Neuronal stem cell (in vitro differentiated cells): ENCODE data around the gene SFXN5.

Experiments used
- DNase-seq: peaks from one replicate; pipeline ENCODE4 v3.0.0-alpha.2; 2013; ENCODE audit warnings: low spot score
- H2AFZ ChIP-seq: one replicate; pipeline ENCODE4 v1.6.1; 2013; ENCODE audit warnings: mild to moderate bottlenecking, low read length, inconsistent platforms
- H2AK5ac ChIP-seq: 2 replicates; pipeline ENCODE4 v1.6.1; 2013; ENCODE audit warnings: low read depth, mild to moderate bottlenecking, inconsistent platforms, low read length, moderate library complexity, mixed read lengths
- H2BK120ac ChIP-seq: 2 replicates; pipeline ENCODE4 v1.6.1; 2013; ENCODE audit warnings: low read depth, mild to moderate bottlenecking, inconsistent platforms, low read length, moderate library complexity, mixed read lengths
- H2BK12ac ChIP-seq: one replicate; pipeline ENCODE4 v1.6.1; 2013; ENCODE audit warnings: low read length, inconsistent platforms
- H2BK15ac ChIP-seq: 2 replicates; pipeline ENCODE4 v1.6.1; 2013; ENCODE audit warnings: mild to moderate bottlenecking, low read length, inconsistent platforms, mixed read lengths
- H2BK5ac ChIP-seq: one replicate; pipeline ENCODE4 v1.6.1; 2013; ENCODE audit warnings: inconsistent platforms, mild to moderate bottlenecking, low read length, moderate library complexity
- H3K14ac ChIP-seq: one replicate; pipeline ENCODE4 v1.6.1; 2013; ENCODE audit warnings: low read length, inconsistent platforms
- H3K18ac ChIP-seq: 2 replicates; pipeline ENCODE4 v1.6.1; 2013; ENCODE audit warnings: low read length, inconsistent platforms
- H3K23ac ChIP-seq: 2 replicates; pipeline ENCODE4 v1.6.1; 2013; ENCODE audit warnings: low read depth, mild to moderate bottlenecking, mixed read lengths, low read length, inconsistent platforms; ENCODE audit not compliant: poor library complexity
- H3K27ac ChIP-seq: replicated peaks from 3 replicates; pipeline ENCODE4 v1.5.1; 2013; ENCODE audit warnings: low read length, inconsistent platforms
- H3K27me3 ChIP-seq, 3 experiments: 2 replicates each; pipeline ENCODE4 v1.6.1; 2013; ENCODE audit warnings: low read length in 3 of 3, mild to moderate bottlenecking in 2 of 3, inconsistent platforms in 1 of 3, low read depth in 1 of 3, mixed read lengths in 1 of 3, moderate library complexity in 1 of 3; ENCODE audit not compliant: control insufficient read depth in 3 of 3, insufficient read depth in 3 of 3
- H3K36me3 ChIP-seq, 2 donors: replicated peaks in 1 of 2; 2 replicates each; pipeline ENCODE4 v1.6.1; 2013; ENCODE audit warnings: low read length in 2 of 2; ENCODE audit not compliant: control insufficient read depth in 2 of 2, insufficient read depth in 2 of 2
- H3K4ac ChIP-seq: 2 replicates; pipeline ENCODE4 v1.6.1; 2013; ENCODE audit warnings: inconsistent platforms, mild to moderate bottlenecking, low read length, moderate library complexity
- H3K4me1 ChIP-seq, 2 donors: 1 replicate in 1 of 2; 2 replicates in 1 of 2; pipeline ENCODE4 v1.6.1; 2013; ENCODE audit warnings: low read length in 2 of 2, low read depth in 1 of 2; ENCODE audit not compliant: control insufficient read depth in 2 of 2, insufficient read depth in 1 of 2
- H3K4me2 ChIP-seq: one replicate; pipeline ENCODE4 v1.6.1; 2013; ENCODE audit warnings: mild to moderate bottlenecking, low read length, inconsistent platforms; ENCODE audit not compliant: insufficient read depth, poor library complexity, severe bottlenecking
- H3K4me3 ChIP-seq, 2 donors: 2 replicates each; pipeline ENCODE4 v1.5.1; 2013; ENCODE audit warnings: low read length in 2 of 2, mild to moderate bottlenecking in 2 of 2, inconsistent platforms in 1 of 2, moderate library complexity in 1 of 2
- H3K79me1 ChIP-seq: one replicate; pipeline ENCODE4 v1.6.1; 2013; ENCODE audit warnings: low read depth, mild to moderate bottlenecking, inconsistent platforms, low read length, moderate library complexity
- H3K9ac ChIP-seq: one replicate; pipeline ENCODE4 v1.6.1; 2013; ENCODE audit warnings: mild to moderate bottlenecking, low read depth, low read length, inconsistent platforms; ENCODE audit not compliant: poor library complexity
- H3K9me3 ChIP-seq, 2 donors: replicated peaks in 1 of 2; 2 replicates each; pipeline versions ENCODE3 to v1.6.1; 2013; ENCODE audit warnings: low read length in 2 of 2, mild to moderate bottlenecking in 2 of 2, inconsistent platforms in 1 of 2, low read depth in 1 of 2, mixed read lengths in 1 of 2, moderate library complexity in 1 of 2; ENCODE audit not compliant: control insufficient read depth in 2 of 2, insufficient read depth in 1 of 2
- H4K8ac ChIP-seq: one replicate; pipeline ENCODE4 v1.6.1; 2013; ENCODE audit warnings: low read depth, mild to moderate bottlenecking, inconsistent platforms, low read length, moderate library complexity
- H4K91ac ChIP-seq: one replicate; pipeline ENCODE4 v1.6.1; 2013; ENCODE audit warnings: low read length, low read depth, mild to moderate bottlenecking, inconsistent platforms; ENCODE audit not compliant: poor library complexity
- WGBS, 2 donors: extraction: QIAGEN DNeasy Blood & Tissue Kit; methylation state at CpG; one replicate each; pipeline ENCODE4 v1.1.7; 2013; ENCODE audit warnings: missing lambda C conversion rate in 2 of 2, mixed read lengths in 1 of 2; ENCODE audit not compliant: insufficient read length in 2 of 2, insufficient replicate concordance in 1 of 2; ENCODE audit errors: extremely low coverage in 2 of 2; 5-methylcytosine and 5-hydroxymethylcytosine counted together

Gene SFXN5

DNA sequence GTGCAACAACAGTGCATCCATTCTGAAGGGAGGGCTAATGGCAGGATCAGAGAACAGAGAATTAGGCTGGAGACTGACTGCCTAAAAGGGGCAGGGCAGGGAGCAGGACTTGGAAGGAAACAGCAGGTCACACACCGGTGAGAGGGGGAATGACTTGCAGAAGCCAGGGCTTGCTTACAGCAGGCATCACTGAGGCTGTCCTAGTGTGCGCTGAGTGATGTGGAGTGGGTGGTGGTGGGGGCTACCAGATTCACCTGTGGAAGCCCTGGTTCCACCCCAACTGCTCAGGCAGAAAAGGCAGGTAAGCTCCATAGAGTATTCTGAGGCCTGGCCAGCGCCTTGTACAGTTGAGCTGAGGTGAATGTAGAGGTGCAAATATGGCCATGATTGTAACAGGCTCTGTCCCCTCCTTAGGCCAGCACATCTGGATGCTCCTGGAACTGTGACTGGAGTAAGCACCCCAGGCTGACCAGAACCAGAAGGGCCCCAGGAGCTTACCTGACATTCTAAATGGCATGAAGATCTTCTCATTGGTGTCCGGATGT is 49.4 kb downstream of the SFXN5 start:
- no peak for DNase-seq
- Histone ChIP-seq H3K23ac (no peak overlapping the region), H3K18ac (peak overlapping the region; percentile 54), H2BK120ac (no peak overlapping the region), H2BK15ac (no peak overlapping the region), H3K4me2 (no peak overlapping the region), H3K4ac (no peak overlapping the region), H2BK12ac (no peak overlapping the region), H4K91ac (no peak overlapping the region), H3K9ac (peak overlapping the region; percentile 26), H2BK5ac (no peak overlapping the region), H4K8ac (no peak overlapping the region), H3K14ac (no peak overlapping the region), H3K4me1 (peaks cover 6 to 10% of the 10 kb centered on the region in 2 donors), H3K9me3 (peaks cover 0 to 1% of the 10 kb centered on the region in 2 donors), H2AK5ac (no peak overlapping the region), H3K27ac (no peak overlapping the region), H3K27me3 (no peaks in the 10 kb centered on the region), H3K79me1 (no peaks in the 10 kb centered on the region), H3K36me3 (peaks cover 0 to 5% of the 10 kb centered on the region in 2 donors), H3K4me3 (no peak overlapping the region), H2AFZ (no peak overlapping the region)
- WGBS, 2 donors = no CpG with 5 or more reads among the region's 4 CpGs

DNA sequence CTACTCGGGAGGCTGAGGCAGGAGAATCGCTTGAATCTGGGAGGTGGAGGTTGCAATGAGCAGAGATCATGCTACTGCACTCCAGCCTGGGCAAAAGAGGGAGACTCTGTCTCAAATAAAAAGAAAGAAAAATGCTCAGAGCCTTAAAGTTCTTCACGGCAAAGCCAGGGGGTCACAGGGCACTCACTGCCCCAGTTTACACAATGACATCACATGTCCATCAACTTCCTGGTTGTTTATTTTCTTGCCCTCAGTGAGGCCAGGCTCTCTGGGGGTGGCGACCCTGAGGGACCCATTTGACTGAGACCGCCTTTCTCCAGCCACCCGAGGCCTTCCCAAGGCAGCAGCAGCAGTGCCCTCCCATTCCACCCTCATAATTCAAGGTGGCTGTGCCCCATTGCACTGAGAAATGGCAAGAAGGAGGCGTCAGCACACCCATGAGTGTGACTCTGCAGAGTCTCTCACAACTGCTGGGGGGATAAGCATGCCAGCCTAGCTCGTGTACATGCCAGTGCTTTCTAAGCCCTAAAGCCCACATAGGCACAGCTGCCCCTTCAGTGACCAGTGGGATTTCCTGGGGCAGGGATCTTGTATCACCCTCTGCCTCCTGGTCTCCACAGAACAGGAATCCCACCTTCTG is 50.0 kb downstream of the SFXN5 start:
- Histone ChIP-seq H3K27ac (no peak overlapping the region), H2BK12ac (no peak overlapping the region), H3K14ac (no peak overlapping the region), H3K9ac (no peak overlapping the region), H3K27me3 (no peaks in the 10 kb centered on the region), H4K91ac (no peak overlapping the region), H3K36me3 (peaks cover 0 to 5% of the 10 kb centered on the region in 2 donors), H3K18ac (peak overlapping the region; percentile 11), H3K79me1 (no peaks in the 10 kb centered on the region), H3K4me2 (no peak overlapping the region), H2AK5ac (no peak overlapping the region), H3K4me1 (peaks cover 6 to 10% of the 10 kb centered on the region in 2 donors), H3K4ac (no peak overlapping the region), H3K9me3 (peaks cover 0 to 1% of the 10 kb centered on the region in 2 donors), H3K23ac (no peak overlapping the region), H2BK15ac (no peak overlapping the region), H2AFZ (no peak overlapping the region), H2BK5ac (no peak overlapping the region), H3K4me3 (no peak overlapping the region), H4K8ac (no peak overlapping the region), H2BK120ac (no peak overlapping the region)
- no peak for DNase-seq
- no CpG with 5 or more reads among the region's 8 CpGs for WGBS, 2 donors

DNA sequence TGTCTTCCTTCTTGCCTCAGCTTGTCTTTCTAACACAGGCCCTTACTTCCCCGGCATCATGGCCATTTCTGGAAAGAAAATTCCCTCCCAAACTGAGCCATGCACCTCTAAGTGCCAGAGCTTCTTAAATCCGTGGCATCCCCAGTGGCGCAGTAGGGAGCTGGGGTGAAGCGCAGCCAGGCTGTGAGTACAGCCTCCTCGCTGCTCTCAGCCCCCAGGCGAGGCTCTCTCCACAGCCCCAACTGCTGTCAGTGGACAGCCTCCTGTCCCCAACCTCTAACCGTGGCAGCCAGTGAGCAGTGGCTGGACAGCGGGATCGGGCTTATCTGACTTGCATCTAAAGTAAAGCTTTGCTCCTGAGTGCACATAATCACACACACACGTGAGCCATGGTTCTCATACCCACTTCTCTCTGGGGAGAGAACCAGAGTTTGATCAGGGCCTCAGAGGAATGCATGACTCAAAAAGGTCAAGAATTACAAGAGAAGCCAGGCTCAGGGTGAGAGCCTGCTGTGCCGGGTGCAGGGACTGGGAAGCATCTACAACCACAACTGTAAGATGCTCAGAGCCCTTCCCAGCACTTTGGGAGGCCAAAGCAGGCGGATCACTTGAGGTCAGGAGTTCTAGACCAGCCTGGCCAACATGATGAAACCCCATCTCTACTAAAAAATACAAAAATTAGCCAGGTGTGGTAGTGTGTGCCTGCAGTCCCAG is 50.7 kb downstream of the SFXN5 start:
- no peak overlapping the region for H2AFZ ChIP-seq

DNA sequence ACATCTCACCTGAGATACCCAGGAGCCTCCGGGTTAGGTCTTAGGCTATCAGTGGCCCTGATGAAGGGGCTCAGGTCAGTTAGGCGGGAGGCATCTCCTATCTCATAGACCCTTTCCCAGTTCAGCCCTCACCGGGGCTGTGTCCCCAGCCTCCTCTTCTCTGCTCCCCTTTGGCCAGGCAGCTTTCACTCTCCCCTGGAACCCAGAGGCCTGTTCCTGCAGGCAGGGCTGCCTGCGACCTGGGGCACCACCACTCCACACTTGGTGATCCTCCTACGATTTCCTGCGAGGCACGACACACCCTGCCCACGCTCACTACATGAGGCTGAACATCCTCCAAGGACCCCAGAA is 51.2 kb downstream of the SFXN5 start:
- Histone ChIP-seq H3K4me3 (no peak overlapping the region), H3K4me2 (no peak overlapping the region), H4K8ac (no peak overlapping the region), H2BK12ac (no peak overlapping the region), H3K79me1 (no peaks in the 10 kb centered on the region), H2BK15ac (no peak overlapping the region), H2AFZ (no peak overlapping the region), H2AK5ac (no peak overlapping the region), H2BK5ac (no peak overlapping the region), H3K27ac (no peak overlapping the region), H3K14ac (no peak overlapping the region), H2BK120ac (no peak overlapping the region), H3K36me3 (peaks cover 0 to 5% of the 10 kb centered on the region in 2 donors), H3K27me3 (no peaks in the 10 kb centered on the region), H3K23ac (peak overlapping the region; percentile 35), H3K9ac (no peak overlapping the region), H3K18ac (peak overlapping the region; percentile 52), H4K91ac (no peak overlapping the region), H3K4ac (no peak overlapping the region), H3K4me1 (peaks cover 6 to 10% of the 10 kb centered on the region in 2 donors), H3K9me3 (peaks cover 0 to 1% of the 10 kb centered on the region in 2 donors)
- WGBS, 2 donors = no CpG with 5 or more reads among the region's 8 CpGs
- no peak for DNase-seq

More for the DNA sequence above, 50.7 kb downstream of the SFXN5 start:
- Histone ChIP-seq H2AK5ac (no peak overlapping the region), H3K4me3 (no peak overlapping the region), H3K27ac (no peak overlapping the region), H3K9me3 (peaks cover 0 to 1% of the 10 kb centered on the region in 2 donors), H2BK5ac (no peak overlapping the region), H3K14ac (no peak overlapping the region), H3K4ac (no peak overlapping the region), H2BK120ac (no peak overlapping the region), H3K18ac (no peak overlapping the region), H3K23ac (peak overlapping the region; percentile 35), H3K9ac (peak overlapping the region; percentile 7), H3K36me3 (peaks cover 0 to 5% of the 10 kb centered on the region in 2 donors), H4K8ac (no peak overlapping the region), H3K27me3 (no peaks in the 10 kb centered on the region), H3K4me2 (no peak overlapping the region), H2BK12ac (no peak overlapping the region), H4K91ac (no peak overlapping the region), H3K4me1 (peaks cover 6 to 10% of the 10 kb centered on the region in 2 donors), H3K79me1 (no peaks in the 10 kb centered on the region), H2BK15ac (no peak overlapping the region)
- no CpG with 5 or more reads among the region's 12 CpGs for WGBS, 2 donors
- DNase-seq = no peak
